Measurements from ENCODE around the gene C12orf76.

DNA sequence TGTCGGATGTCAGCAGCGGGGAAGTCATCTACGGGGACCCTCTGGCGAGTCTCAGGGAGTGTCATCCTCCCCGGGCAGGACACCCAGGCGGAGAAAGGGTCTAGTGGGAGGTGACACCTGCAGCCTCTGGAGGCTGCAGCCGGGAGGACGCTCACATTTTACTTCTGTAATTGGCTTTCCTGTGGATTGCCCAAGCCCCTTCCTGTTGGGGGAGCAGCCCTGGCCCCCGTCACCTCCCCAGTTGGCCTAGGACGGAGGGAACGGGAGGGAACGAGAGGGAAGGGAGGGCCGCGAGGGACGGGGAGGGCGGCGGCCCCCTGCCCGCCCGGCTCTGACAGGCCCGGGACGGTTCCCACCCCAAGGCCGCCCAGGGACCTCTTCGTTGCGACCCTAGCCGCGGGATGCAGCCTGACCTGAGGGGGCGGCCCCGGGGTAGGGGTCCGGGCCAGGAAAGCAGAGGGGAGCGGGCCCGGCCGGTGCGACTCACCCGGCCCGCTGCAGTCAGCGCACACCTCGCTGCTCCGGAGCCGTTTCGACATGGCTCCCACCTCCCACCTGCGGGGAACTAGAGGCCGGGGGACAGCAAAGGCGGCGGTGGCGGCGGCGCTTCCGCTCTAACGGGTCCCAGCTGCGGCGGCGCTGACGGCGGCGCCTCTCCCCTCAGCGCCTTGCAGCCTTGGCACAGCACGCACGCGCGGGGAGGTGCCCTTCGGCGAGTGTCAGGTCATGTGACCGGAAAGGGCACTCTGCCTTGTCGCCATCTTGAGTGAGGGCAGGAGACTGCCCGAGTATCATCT, 52.4 kb downstream of the C12orf76 start, which contains the start of gene GIT2:
- TF ChIP-seq, protein P1, sequence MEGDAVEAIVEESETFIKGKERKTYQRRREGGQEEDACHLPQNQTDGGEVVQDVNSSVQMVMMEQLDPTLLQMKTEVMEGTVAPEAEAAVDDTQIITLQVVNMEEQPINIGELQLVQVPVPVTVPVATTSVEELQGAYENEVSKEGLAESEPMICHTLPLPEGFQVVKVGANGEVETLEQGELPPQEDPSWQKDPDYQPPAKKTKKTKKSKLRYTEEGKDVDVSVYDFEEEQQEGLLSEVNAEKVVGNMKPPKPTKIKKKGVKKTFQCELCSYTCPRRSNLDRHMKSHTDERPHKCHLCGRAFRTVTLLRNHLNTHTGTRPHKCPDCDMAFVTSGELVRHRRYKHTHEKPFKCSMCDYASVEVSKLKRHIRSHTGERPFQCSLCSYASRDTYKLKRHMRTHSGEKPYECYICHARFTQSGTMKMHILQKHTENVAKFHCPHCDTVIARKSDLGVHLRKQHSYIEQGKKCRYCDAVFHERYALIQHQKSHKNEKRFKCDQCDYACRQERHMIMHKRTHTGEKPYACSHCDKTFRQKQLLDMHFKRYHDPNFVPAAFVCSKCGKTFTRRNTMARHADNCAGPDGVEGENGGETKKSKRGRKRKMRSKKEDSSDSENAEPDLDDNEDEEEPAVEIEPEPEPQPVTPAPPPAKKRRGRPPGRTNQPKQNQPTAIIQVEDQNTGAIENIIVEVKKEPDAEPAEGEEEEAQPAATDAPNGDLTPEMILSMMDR (IDR thresholded peaks at IDR 0.05 in 2 of 3, conservative IDR thresholded peaks at IDR 0.05 in 1 of 3; ENCODE audit: borderline replicate concordance in 1 of 3, insufficient read depth in 1 of 3, low read depth in 2 of 3, low read length in 2 of 3), result no peak
- TF ChIP-seq EZH2 (IDR thresholded peaks at IDR 0.05) (no peak), ZFX (IDR thresholded peaks at IDR 0.05) (peak; percentile 80), POLR2A (IDR thresholded peaks at IDR 0.05; ENCODE audit: borderline replicate concordance, extremely low read depth, insufficient read depth, insufficient read length) (peak; percentile 76)
